ENCODE measurements around the gene PRELID2.
"Not testable (repeated sequence)": the region's sequence is repeated elsewhere in the genome, so short reads cannot be mapped to it uniquely, and the experiment has no call there.

The PRELID2 gene

GRCh38 chr5:145824040-145824439 is 11.1 kb downstream of the PRELID2 start:
- no peaks in the 10 kb centered on the region for H3K27me3 Mint-ChIP-seq

GRCh38 chr5:145818604-145819003 is 16.5 kb downstream of the PRELID2 start:
- peaks cover 5% of the 10 kb centered on the region for H3K36me3 Mint-ChIP-seq
- H3K9me3 Mint-ChIP-seq: no peaks in the 10 kb centered on the region
- no peak for ATAC-seq
- no peaks in the 10 kb centered on the region for H3K4me1 Mint-ChIP-seq
- H3K27ac Mint-ChIP-seq: no peak overlapping the region
- no peaks in the 10 kb centered on the region for H3K27me3 Mint-ChIP-seq
- H3K4me3 Mint-ChIP-seq: no peak overlapping the region

More at GRCh38 chr5:145824040-145824439, 11.1 kb downstream of the PRELID2 start:
- Mint-ChIP-seq H3K9me3 (no peaks in the 10 kb centered on the region), H3K36me3 (no peaks in the 10 kb centered on the region), H3K4me1 (no peaks in the 10 kb centered on the region), H3K4me3 (no peak overlapping the region), H3K27ac (no peak overlapping the region)
- no peak for ATAC-seq

- Mint-ChIP-seq H3K9me3 (no peaks in the 10 kb centered on the region), H3K4me3 (no peak overlapping the region), H3K27me3 (no peaks in the 10 kb centered on the region)
Measured at GRCh38 chr5:145812877-145813276, 22.3 kb downstream of the PRELID2 start.

GRCh38 chr5:145811834-145812625 is 23.1 kb downstream of the PRELID2 start:
- ATAC-seq: no peak
- no peaks in the 10 kb centered on the region for H3K4me1 Mint-ChIP-seq
- H3K27ac Mint-ChIP-seq: no peak overlapping the region
- H3K9me3 Mint-ChIP-seq: no peaks in the 10 kb centered on the region
- no peaks in the 10 kb centered on the region for H3K27me3 Mint-ChIP-seq
- peaks cover 17% of the 10 kb centered on the region for H3K36me3 Mint-ChIP-seq
- no peak overlapping the region for H3K4me3 Mint-ChIP-seq

More at GRCh38 chr5:145812877-145813276, 22.3 kb downstream of the PRELID2 start:
- Mint-ChIP-seq H3K27ac (no peak overlapping the region), H3K4me1 (no peaks in the 10 kb centered on the region), H3K36me3 (peaks cover 17% of the 10 kb centered on the region)
- ATAC-seq: no peak

- Mint-ChIP-seq H3K27me3 (no peaks in the 10 kb centered on the region), H3K4me3 (no peak overlapping the region), H3K36me3 (peaks cover 13% of the 10 kb centered on the region), H3K4me1 (no peaks in the 10 kb centered on the region), H3K27ac (no peak overlapping the region), H3K9me3 (no peaks in the 10 kb centered on the region)
- no peak for ATAC-seq
Measured at GRCh38 chr5:145806923-145807322, 28.2 kb downstream of the PRELID2 start.

- Mint-ChIP-seq H3K27me3 (no peaks in the 10 kb centered on the region), H3K4me3 (no peak overlapping the region), H3K27ac (no peak overlapping the region), H3K4me1 (no peaks in the 10 kb centered on the region), H3K36me3 (peaks cover 5% of the 10 kb centered on the region), H3K9me3 (no peaks in the 10 kb centered on the region)
- no peak for ATAC-seq
Measured at GRCh38 chr5:145805819-145806218, 29.3 kb downstream of the PRELID2 start.

- Mint-ChIP-seq H3K9me3 (no peaks in the 10 kb centered on the region), H3K36me3 (peaks cover 5% of the 10 kb centered on the region), H3K27ac (no peak overlapping the region), H3K4me1 (no peaks in the 10 kb centered on the region), H3K4me3 (no peak overlapping the region), H3K27me3 (no peaks in the 10 kb centered on the region)
- no peak for ATAC-seq
Measured at GRCh38 chr5:145804701-145805100, 30.4 kb downstream of the PRELID2 start.

- no peaks in the 10 kb centered on the region for H3K27me3 Mint-ChIP-seq
- no peak for ATAC-seq
- H3K36me3 Mint-ChIP-seq: peaks cover 5% of the 10 kb centered on the region
- no peaks in the 10 kb centered on the region for H3K4me1 Mint-ChIP-seq
- no peak overlapping the region for H3K27ac Mint-ChIP-seq
- no peak overlapping the region for H3K4me3 Mint-ChIP-seq
- H3K9me3 Mint-ChIP-seq: no peaks in the 10 kb centered on the region
Measured at GRCh38 chr5:145803112-145804004, 31.8 kb downstream of the PRELID2 start.

GRCh38 chr5:145801195-145801594 is 33.9 kb downstream of the PRELID2 start:
- H3K4me3 Mint-ChIP-seq: no peak overlapping the region
- no peaks in the 10 kb centered on the region for H3K27me3 Mint-ChIP-seq
- H3K4me1 Mint-ChIP-seq: no peaks in the 10 kb centered on the region
- no peak overlapping the region for H3K27ac Mint-ChIP-seq
- no peaks in the 10 kb centered on the region for H3K9me3 Mint-ChIP-seq
- no peak for ATAC-seq
- no peaks in the 10 kb centered on the region for H3K36me3 Mint-ChIP-seq

GRCh38 chr5:145800181-145800580 is 35.0 kb downstream of the PRELID2 start:
- no peak overlapping the region for H3K4me3 Mint-ChIP-seq

GRCh38 chr5:145798503-145798902 is 36.6 kb downstream of the PRELID2 start:
- not testable (repeated sequence) for ATAC-seq, H3K4me3 Mint-ChIP-seq, H3K9me3 Mint-ChIP-seq, H3K4me1 Mint-ChIP-seq, H3K36me3 Mint-ChIP-seq, H3K27me3 Mint-ChIP-seq, H3K27ac Mint-ChIP-seq

More at GRCh38 chr5:145800181-145800580, 35.0 kb downstream of the PRELID2 start:
- ATAC-seq: no peak
- Mint-ChIP-seq H3K9me3 (no peaks in the 10 kb centered on the region), H3K27me3 (no peaks in the 10 kb centered on the region), H3K27ac (no peak overlapping the region), H3K4me1 (no peaks in the 10 kb centered on the region), H3K36me3 (no peaks in the 10 kb centered on the region)

- no peak overlapping the region for H3K27ac Mint-ChIP-seq
- H3K27me3 Mint-ChIP-seq: no peaks in the 10 kb centered on the region
- H3K4me3 Mint-ChIP-seq: no peak overlapping the region
- no peaks in the 10 kb centered on the region for H3K36me3 Mint-ChIP-seq
- no peaks in the 10 kb centered on the region for H3K9me3 Mint-ChIP-seq
- H3K4me1 Mint-ChIP-seq: no peaks in the 10 kb centered on the region
- no peak for ATAC-seq
Measured at GRCh38 chr5:145797336-145797735, 37.8 kb downstream of the PRELID2 start.

GRCh38 chr5:145796318-145796717 is 38.8 kb downstream of the PRELID2 start:
- no peak overlapping the region for H3K27ac Mint-ChIP-seq
- no peaks in the 10 kb centered on the region for H3K9me3 Mint-ChIP-seq
- H3K27me3 Mint-ChIP-seq: no peaks in the 10 kb centered on the region
- H3K4me3 Mint-ChIP-seq: no peak overlapping the region
- no peaks in the 10 kb centered on the region for H3K4me1 Mint-ChIP-seq
- H3K36me3 Mint-ChIP-seq: peaks cover 2% of the 10 kb centered on the region
- ATAC-seq: no peak

GRCh38 chr5:145793574-145793973 is 41.6 kb downstream of the PRELID2 start:
- H3K27me3 Mint-ChIP-seq: no peaks in the 10 kb centered on the region
- H3K4me3 Mint-ChIP-seq: no peak overlapping the region
- peaks cover 24% of the 10 kb centered on the region for H3K36me3 Mint-ChIP-seq
- H3K4me1 Mint-ChIP-seq: no peaks in the 10 kb centered on the region
- H3K9me3 Mint-ChIP-seq: peaks cover 3% of the 10 kb centered on the region
- no peak overlapping the region for H3K27ac Mint-ChIP-seq
- ATAC-seq: no peak

GRCh38 chr5:145792840-145793239 is 42.3 kb downstream of the PRELID2 start:
- peaks cover 29% of the 10 kb centered on the region for H3K36me3 Mint-ChIP-seq
- no peak overlapping the region for H3K4me3 Mint-ChIP-seq
- peaks cover 3% of the 10 kb centered on the region for H3K9me3 Mint-ChIP-seq
- H3K27ac Mint-ChIP-seq: no peak overlapping the region
- H3K4me1 Mint-ChIP-seq: no peaks in the 10 kb centered on the region
- ATAC-seq: no peak
- H3K27me3 Mint-ChIP-seq: no peaks in the 10 kb centered on the region

Data from stimulated activated memory B cell treated with anti-CD40 and anti-IgM and Interleukin-4, amounts not matched to agents 10 μg/mL and 1 μg/mL and 100 μg/mL, for 72 hours (primary cell).